Activated CD4-positive, CD25-positive, alpha-beta regulatory T cell treated with anti-CD3 and anti-CD28 coated beads, Interleukin-2, amount 50 U/mL, for 24 hours (primary cell): ENCODE data around the gene EIF2S2.

ENCODE experiments used
- ATAC-seq, 2 donors: fragments of 150-1000 bp; cut with Tn5 transposase; one replicate each; pipeline ENCODE4 v1.10.0; 2021; ENCODE audit warnings: mild to moderate bottlenecking in 1 of 2, moderate library complexity in 1 of 2

EIF2S2 gene

GRCh38 chr20:34061695-34062094, 50.3 kb downstream of the EIF2S2 start:
- peak; percentile 18 to 30 for ATAC-seq

GRCh38 chr20:34060970-34061369, 51.1 kb downstream of the EIF2S2 start:
- ATAC-seq = no peak

GRCh38 chr20:34058831-34059230, 53.2 kb downstream of the EIF2S2 start:
- peak; percentile 45 to 57 for ATAC-seq

- no peak for ATAC-seq
These were observed 56.8 kb downstream of the EIF2S2 start for GRCh38 chr20:34055290-34055689.

GRCh38 chr20:34052414-34052813, 59.6 kb downstream of the EIF2S2 start:
- no peak for ATAC-seq

GRCh38 chr20:34049897-34050695, 61.9 kb downstream of the EIF2S2 start:
- ATAC-seq = no peak

- ATAC-seq = peak in 1 of 2 donors; percentile 33
These were observed 62.7 kb downstream of the EIF2S2 start for GRCh38 chr20:34049389-34049788.

GRCh38 chr20:34047917-34048316, 64.1 kb downstream of the EIF2S2 start:
- ATAC-seq = no peak

GRCh38 chr20:34047010-34047687, 64.9 kb downstream of the EIF2S2 start:
- no peak for ATAC-seq

- ATAC-seq = no peak
These were observed 65.9 kb downstream of the EIF2S2 start for GRCh38 chr20:34045930-34046725.

- ATAC-seq = no peak
These were observed 66.7 kb downstream of the EIF2S2 start for GRCh38 chr20:34045294-34045693.

- ATAC-seq = no peak
These were observed 69.0 kb downstream of the EIF2S2 start for GRCh38 chr20:34043025-34043424.

- no peak for ATAC-seq
These were observed 69.8 kb downstream of the EIF2S2 start for GRCh38 chr20:34042262-34042661.

GRCh38 chr20:34041226-34041625, 70.8 kb downstream of the EIF2S2 start:
- no peak for ATAC-seq

GRCh38 chr20:34040300-34040995, 71.6 kb downstream of the EIF2S2 start:
- ATAC-seq = no peak
